Glutamatergic neuron (in vitro differentiated cells): ENCODE data around the gene CDK14. TPM values are rescaled to one million over a fixed set of nuclear protein-coding genes. Genes with fewer than 3 reads are reported as not detected.

Experiments used
- DNase-seq: peaks from one replicate; pipeline ENCODE4 v3.0.0; 2022
- H3K27ac Mint-ChIP-seq: one replicate; pipeline ENCODE4 v1.8.0; 2020; ENCODE audit warnings: mild to moderate bottlenecking, mixed read lengths, inconsistent platforms; ENCODE audit not compliant: unreplicated experiment
- H3K27me3 Mint-ChIP-seq: one replicate; pipeline ENCODE4 v1.8.0; 2020; ENCODE audit warnings: mild to moderate bottlenecking, moderate library complexity, mixed read lengths, inconsistent platforms; ENCODE audit not compliant: unreplicated experiment
- H3K36me3 Mint-ChIP-seq: one replicate; pipeline ENCODE4 v1.8.0; 2020; ENCODE audit warnings: mild to moderate bottlenecking, mixed read lengths, inconsistent platforms; ENCODE audit not compliant: unreplicated experiment
- H3K4me1 Mint-ChIP-seq: one replicate; pipeline ENCODE4 v1.8.0; 2020; ENCODE audit warnings: mild to moderate bottlenecking, low read depth, mixed read lengths, inconsistent platforms; ENCODE audit not compliant: unreplicated experiment
- H3K4me3 Mint-ChIP-seq: one replicate; pipeline ENCODE4 v1.8.0; 2020; ENCODE audit warnings: mild to moderate bottlenecking, mixed read lengths, inconsistent platforms; ENCODE audit not compliant: unreplicated experiment
- H3K9me3 Mint-ChIP-seq: one replicate; pipeline ENCODE4 v1.8.0; 2020; ENCODE audit warnings: mild to moderate bottlenecking, moderate library complexity, mixed read lengths, inconsistent platforms; ENCODE audit not compliant: unreplicated experiment
- CTCF ChIP-seq: fragments of 200-600 bp; sonication (generic); IDR thresholded peaks from one replicate; pipeline ENCODE4 v1.5.0; 2021; ENCODE audit not compliant: partially characterized antibody, unreplicated experiment
- total RNA-seq: library from RNA; stranded (reverse); fragmentation: NEBNext Ultra II Directional; extraction: Animal tissue kit (Norgen Biotek cat#: 25700); gene quantifications from one replicate; pipeline ENCODE4 v1.2.1, GENCODE V29; 2021; ENCODE audit not compliant: unreplicated experiment

The CDK14 gene
- total RNA-seq, 1 donor from 2014 or later = 96.5 TPM

- H3K27ac Mint-ChIP-seq = no peak overlapping the region
- no peaks in the 10 kb centered on the region for H3K9me3 Mint-ChIP-seq
- peaks cover 5% of the 10 kb centered on the region for H3K4me1 Mint-ChIP-seq
- no peak for TF ChIP-seq CTCF
- no peaks in the 10 kb centered on the region for H3K36me3 Mint-ChIP-seq
- DNase-seq = no peak
- no peak overlapping the region for H3K4me3 Mint-ChIP-seq
- H3K27me3 Mint-ChIP-seq = no peaks in the 10 kb centered on the region
These were observed 94.2 kb downstream of the CDK14 start for GRCh38 chr7:90690159-90690858.

- no peak overlapping the region for H3K27ac Mint-ChIP-seq
These were observed 96.3 kb downstream of the CDK14 start for GRCh38 chr7:90692396-90692795.

GRCh38 chr7:90692947-90693346 lies 96.8 kb downstream of the CDK14 start:
- no peak overlapping the region for H3K4me3 Mint-ChIP-seq
- peaks cover 5% of the 10 kb centered on the region for H3K4me1 Mint-ChIP-seq
- DNase-seq = no peak
- H3K27ac Mint-ChIP-seq = no peak overlapping the region
- H3K36me3 Mint-ChIP-seq = peaks cover 6% of the 10 kb centered on the region
- no peaks in the 10 kb centered on the region for H3K27me3 Mint-ChIP-seq
- H3K9me3 Mint-ChIP-seq = peaks cover 8% of the 10 kb centered on the region
- TF ChIP-seq CTCF = no peak

More at GRCh38 chr7:90692396-90692795, 96.3 kb downstream of the CDK14 start:
- DNase-seq = no peak
- no peaks in the 10 kb centered on the region for H3K27me3 Mint-ChIP-seq
- H3K4me1 Mint-ChIP-seq = peaks cover 5% of the 10 kb centered on the region
- TF ChIP-seq CTCF = no peak
- H3K9me3 Mint-ChIP-seq = peaks cover 8% of the 10 kb centered on the region
- peaks cover 6% of the 10 kb centered on the region for H3K36me3 Mint-ChIP-seq
- H3K4me3 Mint-ChIP-seq = no peak overlapping the region

- Mint-ChIP-seq H3K27me3 (peaks cover 3% of the 10 kb centered on the region), H3K27ac (no peak overlapping the region)
- TF ChIP-seq CTCF = no peak
These were observed 97.8 kb downstream of the CDK14 start for GRCh38 chr7:90693939-90694338.

GRCh38 chr7:90698616-90699015 lies 102.5 kb downstream of the CDK14 start:
- Mint-ChIP-seq H3K4me1 (peaks cover 19% of the 10 kb centered on the region), H3K36me3 (peaks cover 6% of the 10 kb centered on the region), H3K9me3 (peaks cover 8% of the 10 kb centered on the region), H3K27ac (no peak overlapping the region), H3K27me3 (peaks cover 4% of the 10 kb centered on the region), H3K4me3 (no peak overlapping the region)
- TF ChIP-seq CTCF = no peak
- no peak for DNase-seq

More at GRCh38 chr7:90693939-90694338, 97.8 kb downstream of the CDK14 start:
- peaks cover 8% of the 10 kb centered on the region for H3K9me3 Mint-ChIP-seq
- H3K36me3 Mint-ChIP-seq = peaks cover 6% of the 10 kb centered on the region
- DNase-seq = no peak
- peaks cover 4% of the 10 kb centered on the region for H3K4me1 Mint-ChIP-seq
- H3K4me3 Mint-ChIP-seq = no peak overlapping the region
